GM12878 (cell line): ENCODE data around the gene TBC1D2B.

Experiments
- CTCF ChIP-seq, 3 experiments: IDR thresholded peaks in 2 of 3; conservative IDR thresholded peaks in 1 of 3; 2 replicates each; pipeline ENCODE4 v1.5.1; 2011; ENCODE audit warnings: low read depth in 3 of 3, low read length in 3 of 3, mild to moderate bottlenecking in 3 of 3, control low read depth in 2 of 3, moderate library complexity in 2 of 3, inconsistent platforms in 1 of 3, mixed read lengths in 1 of 3; ENCODE audit not compliant: control insufficient read depth in 2 of 3, insufficient read depth in 1 of 3; ENCODE audit errors: extremely low read depth in 1 of 3
- EP300 ChIP-seq, 2 experiments: fragments of 150-350 bp in 1 of 2; IDR thresholded peaks; 2 replicates each; pipeline ENCODE4 v1.6.1; 2011 to 2012; ENCODE audit warnings: low read depth in 2 of 2, low read length in 2 of 2, borderline replicate concordance in 1 of 2, improper control_type of control experiment in 1 of 2, inconsistent platforms in 1 of 2; ENCODE audit not compliant: control insufficient read depth in 1 of 2
- POLR2AphosphoS5 ChIP-seq: IDR thresholded peaks from 2 replicates; pipeline ENCODE4 v1.6.1; 2011; ENCODE audit warnings: mild to moderate bottlenecking, low read length, inconsistent platforms
- POU2F2 ChIP-seq: IDR thresholded peaks from 3 replicates; pipeline ENCODE4 v1.6.1; 2011; ENCODE audit warnings: low read depth, mild to moderate bottlenecking, low read length, borderline replicate concordance
- RB1 ChIP-seq: fragments of 450-650 bp; formaldehyde crosslinking; IDR thresholded peaks from 2 replicates; pipeline ENCODE4 v1.6.1; 2017; ENCODE audit warnings: mild to moderate bottlenecking, borderline replicate concordance
- SRF ChIP-seq, 2 experiments: IDR thresholded peaks; 2 replicates each; pipeline ENCODE4 v1.6.1; 2011; ENCODE audit warnings: low read depth in 2 of 2, low read length in 2 of 2, mild to moderate bottlenecking in 1 of 2, moderate library complexity in 1 of 2
- ZSCAN29 ChIP-seq: fragments of 450-650 bp; IDR thresholded peaks from 2 replicates; pipeline ENCODE4 v1.6.1; 2017; ENCODE audit warnings: mild to moderate bottlenecking, moderate library complexity

GRCh38 chr15:78023865-78024518 lies 53.5 kb downstream of the TBC1D2B start:
- TF ChIP-seq EP300 (IDR thresholded peaks at IDR 0.05; ENCODE audit: borderline replicate concordance in 1 of 2, control insufficient read depth in 1 of 2, low read depth in 2 of 2, low read length in 2 of 2) (no peak), RB1 (no peak), POLR2AphosphoS5 (no peak), SRF (IDR thresholded peaks at IDR 0.05; ENCODE audit: low read depth in 2 of 2, low read length in 2 of 2) (no peak), ZSCAN29 (no peak), CTCF (IDR thresholded peaks at IDR 0.05 in 2 of 3, conservative IDR thresholded peaks at IDR 0.05 in 1 of 3; ENCODE audit: control insufficient read depth in 2 of 3, extremely low read depth in 1 of 3, insufficient read depth in 1 of 3, low read depth in 3 of 3, low read length in 3 of 3) (no peak), POU2F2 (no peak)
